CD1c-positive myeloid dendritic cell (primary cell): ENCODE data around the gene PTPRD.

ENCODE experiments used
- DNase-seq: peaks from one replicate; pipeline ENCODE4 v3.0.0-alpha.2; 2016; ENCODE audit errors: extremely low spot score

PTPRD gene

DNA sequence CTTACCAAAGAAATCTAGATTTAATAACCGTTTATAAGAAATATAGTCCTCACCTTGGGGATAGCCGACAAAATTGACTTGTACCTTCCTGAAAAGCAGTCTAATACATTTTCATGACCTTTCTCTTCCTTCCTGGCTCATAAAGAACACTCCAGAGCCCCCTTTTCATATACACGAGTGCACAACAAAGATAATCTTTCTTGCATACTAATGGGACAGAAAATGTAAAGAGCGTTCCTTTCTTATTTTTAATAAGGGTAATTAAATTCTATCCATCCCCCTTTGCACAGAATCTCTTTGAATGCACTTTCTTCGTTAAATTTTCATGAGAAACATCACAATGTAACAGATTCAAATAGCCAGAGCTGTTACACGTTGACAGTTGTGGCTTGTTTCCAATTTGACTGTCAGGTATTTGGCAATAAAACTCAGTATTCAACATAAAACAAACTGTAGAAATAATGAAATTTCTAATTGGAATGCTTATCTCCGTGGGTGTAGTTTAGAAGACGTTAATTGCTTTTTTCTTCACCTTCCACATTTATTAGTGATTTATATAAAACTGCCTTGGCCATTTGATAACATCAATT lies 2080.9 kb downstream of the PTPRD start:
- DNase-seq, result no peak

GRCh38 chr9:8521112-8521511 lies 2091.7 kb downstream of the PTPRD start:
- DNase-seq, result no peak

- DNase-seq, result no peak
Measured at GRCh38 chr9:8515748-8516147, 2097.1 kb downstream of the PTPRD start.

DNA sequence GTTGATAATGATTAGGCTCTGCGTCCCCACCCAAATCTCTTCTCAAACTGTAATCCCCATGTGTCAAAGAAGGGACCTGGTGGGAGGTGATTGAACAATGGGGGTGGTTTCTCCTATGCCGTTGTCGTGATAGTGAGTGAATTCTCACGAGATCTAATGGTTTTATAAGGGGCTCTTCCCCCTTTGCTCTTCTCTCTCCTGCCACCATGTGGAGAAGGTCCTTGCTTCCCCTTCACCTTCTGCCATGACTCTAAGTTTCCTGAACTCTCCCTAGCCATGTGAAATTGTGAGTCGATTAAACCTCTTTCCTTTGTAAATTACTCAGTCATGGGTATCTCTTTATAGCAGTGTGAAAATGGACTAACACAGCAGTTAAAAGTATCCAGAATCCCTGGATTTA lies 2098.0 kb downstream of the PTPRD start:
- no peak for DNase-seq

DNA sequence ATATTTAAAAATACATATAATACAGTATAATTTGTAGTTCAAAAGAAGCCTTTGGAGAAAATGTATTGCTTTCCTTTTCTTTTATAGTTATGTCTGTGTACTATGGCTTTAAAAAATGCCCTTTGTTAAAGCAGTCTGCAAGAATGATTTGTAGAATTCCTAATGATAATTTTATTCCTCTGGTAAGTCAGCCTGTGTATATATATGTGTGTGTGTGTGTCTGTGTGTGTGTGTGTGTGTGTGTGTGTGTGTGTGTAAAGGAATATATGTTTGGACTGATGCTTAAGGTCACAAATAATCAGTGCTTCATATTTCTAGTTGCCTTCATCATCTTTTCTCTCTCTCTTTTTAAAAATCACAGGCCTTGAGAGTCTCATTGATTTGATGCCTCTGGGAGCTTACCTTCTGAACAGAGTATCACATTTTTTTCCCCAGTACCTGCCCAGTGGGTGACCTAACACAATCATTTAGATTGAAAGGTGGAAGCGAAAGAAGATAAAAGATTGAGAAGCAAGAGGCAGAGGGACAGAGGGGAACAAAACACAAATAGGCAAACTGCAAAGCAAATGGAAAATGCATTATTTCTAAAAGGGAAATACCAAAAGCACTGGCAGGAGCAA lies 2104.0 kb downstream of the PTPRD start:
- DNase-seq, result no peak

DNA sequence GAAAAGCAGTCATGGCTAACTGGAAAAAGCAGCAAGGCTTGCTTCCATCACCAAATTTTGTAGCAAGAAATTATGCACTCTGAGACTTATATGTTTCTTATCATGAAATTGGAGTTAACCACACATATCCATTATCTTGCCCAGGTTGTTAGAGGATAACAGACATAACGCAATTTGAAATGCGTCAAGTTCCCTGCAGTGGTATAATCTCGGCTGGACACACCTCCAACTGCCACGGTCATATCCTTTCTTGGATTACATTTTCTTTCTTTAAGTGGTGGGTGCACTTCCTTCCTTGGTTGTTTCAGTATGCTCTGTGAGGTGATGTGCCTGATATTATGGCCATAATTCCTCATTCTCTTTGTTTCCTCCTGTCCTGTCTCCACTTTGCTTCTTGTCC lies 2118.2 kb downstream of the PTPRD start:
- no peak for DNase-seq

GRCh38 chr9:8492679-8493078 lies 2120.1 kb downstream of the PTPRD start:
- no peak for DNase-seq

- no peak for DNase-seq
Measured at GRCh38 chr9:8492024-8492423, 2120.8 kb downstream of the PTPRD start.

DNA sequence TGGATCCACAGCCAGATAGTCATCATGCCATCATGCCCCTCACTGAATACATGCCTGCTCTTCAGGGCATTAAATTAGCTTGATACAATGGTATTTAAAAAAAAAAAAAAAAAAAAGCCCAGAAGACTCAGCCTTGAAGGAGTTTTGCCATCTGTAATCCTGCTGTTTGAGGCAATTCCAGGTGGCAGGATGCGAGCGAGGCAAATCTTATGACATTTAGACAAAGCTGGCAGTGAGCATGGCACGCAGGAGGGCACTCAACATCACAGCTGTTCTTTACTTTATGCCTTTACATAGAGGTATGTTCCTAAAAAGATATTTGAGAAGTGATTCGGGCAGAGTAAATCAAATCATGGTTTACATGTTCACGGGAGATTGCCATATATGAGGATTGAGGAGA lies 2121.2 kb downstream of the PTPRD start:
- DNase-seq, result no peak

GRCh38 chr9:8489835-8490234 lies 2123.0 kb downstream of the PTPRD start:
- no peak for DNase-seq

DNA sequence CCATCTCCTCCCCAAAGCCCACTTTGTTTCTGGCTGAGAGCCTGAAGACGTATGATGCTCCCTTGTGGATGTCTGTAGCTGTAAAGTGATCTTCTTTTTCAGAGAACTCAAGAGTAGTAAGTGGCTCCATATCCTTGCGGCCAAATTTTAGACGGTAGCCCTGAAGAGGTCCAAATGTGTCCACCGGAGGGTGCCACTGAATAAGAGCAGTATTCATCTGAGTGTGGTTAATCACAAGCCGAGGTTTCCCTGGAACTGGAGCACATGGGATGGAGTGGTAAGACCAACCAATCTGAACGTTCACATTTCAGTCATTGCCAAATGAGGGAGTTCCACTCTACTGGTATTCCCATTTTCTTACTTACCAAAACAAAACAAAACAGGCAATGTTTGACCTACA lies 2126.7 kb downstream of the PTPRD start:
- no peak for DNase-seq

DNA sequence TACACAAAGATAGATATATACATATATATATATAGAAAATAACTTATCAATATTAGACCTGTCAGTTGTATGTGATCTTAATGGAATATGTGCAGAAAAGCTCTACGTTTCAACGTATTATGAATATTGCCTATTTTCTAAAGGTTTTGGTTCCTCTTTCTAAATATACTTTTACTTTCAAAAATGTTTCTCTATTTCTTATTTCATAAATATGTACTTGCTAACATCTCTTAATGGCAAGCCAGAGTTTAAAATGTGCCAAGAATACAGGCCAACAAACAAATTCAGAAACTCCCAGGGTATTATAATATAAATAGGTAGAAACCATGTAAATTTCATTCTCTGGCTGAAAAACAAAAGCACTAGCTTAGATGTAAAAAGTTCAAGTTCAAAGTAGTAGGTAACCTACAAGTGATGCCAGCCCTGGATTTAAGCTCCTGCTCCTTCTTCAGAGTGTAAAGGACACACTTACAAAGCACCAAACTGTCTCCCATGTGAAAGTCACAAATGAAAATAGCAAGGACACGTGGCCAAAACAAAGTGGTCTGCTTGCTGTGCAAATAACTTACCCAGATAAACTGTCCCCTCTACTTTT lies 2128.1 kb downstream of the PTPRD start:
- DNase-seq, result no peak

GRCh38 chr9:8477450-8477849 lies 2135.4 kb downstream of the PTPRD start:
- DNase-seq, result no peak

- DNase-seq, result no peak
Measured at GRCh38 chr9:8474937-8475336, 2137.9 kb downstream of the PTPRD start.

DNA sequence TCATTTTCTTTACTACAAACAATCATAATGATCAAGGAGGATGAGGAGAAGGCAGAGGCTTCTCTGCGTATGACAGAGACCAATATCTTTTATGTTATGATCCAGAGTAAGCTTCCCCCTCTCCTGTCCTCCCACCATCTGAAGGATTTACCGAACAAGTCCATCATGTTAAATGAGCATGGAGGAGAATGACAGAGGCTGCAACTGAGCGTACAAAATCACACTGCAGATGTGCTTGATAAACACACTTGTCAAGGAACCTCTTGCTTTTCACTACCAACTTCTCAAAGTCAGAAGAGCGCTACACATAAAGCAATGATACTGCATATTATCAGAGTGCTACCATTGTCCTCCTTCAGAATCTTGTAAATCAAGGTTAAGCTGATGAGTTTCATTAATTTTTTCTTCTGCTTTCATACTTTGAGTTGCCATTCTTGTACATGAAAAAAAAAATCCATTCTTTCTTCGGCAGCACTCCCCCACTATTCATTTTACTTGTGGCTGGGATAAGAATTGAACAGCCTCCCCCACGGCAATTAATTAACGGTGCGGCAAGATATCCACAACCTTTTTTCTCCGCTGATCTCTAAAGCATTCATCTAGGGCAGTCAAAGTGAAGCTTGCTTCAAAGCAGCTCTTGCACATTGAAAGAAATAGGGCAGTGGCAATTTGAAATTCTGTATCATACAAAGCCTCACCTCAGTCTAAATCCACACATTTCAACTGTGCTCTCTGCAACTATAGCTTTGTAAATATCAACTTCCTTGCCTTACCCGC lies 2139.4 kb downstream of the PTPRD start:
- DNase-seq, result no peak

- no peak for DNase-seq
Measured at GRCh38 chr9:8468045-8468637, 2144.7 kb downstream of the PTPRD start.

DNA sequence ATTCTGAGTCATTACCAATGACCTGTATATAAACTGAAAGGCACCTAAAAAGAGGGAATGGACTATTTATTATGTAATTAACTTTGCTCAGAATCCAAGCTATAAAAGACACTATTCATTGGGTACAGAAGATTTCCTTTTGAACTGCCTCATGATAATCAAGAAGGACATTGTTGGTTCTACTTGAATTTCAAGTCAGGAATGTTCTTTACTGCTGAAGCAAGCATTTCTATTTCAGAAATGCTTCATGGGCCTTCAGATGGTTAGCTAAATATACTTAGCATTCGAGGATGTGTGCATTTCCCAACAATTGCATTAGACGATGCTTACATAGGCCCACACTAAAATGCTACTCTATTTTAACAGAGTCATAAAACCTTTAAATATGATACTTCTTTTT lies 2155.0 kb downstream of the PTPRD start:
- DNase-seq, result no peak

DNA sequence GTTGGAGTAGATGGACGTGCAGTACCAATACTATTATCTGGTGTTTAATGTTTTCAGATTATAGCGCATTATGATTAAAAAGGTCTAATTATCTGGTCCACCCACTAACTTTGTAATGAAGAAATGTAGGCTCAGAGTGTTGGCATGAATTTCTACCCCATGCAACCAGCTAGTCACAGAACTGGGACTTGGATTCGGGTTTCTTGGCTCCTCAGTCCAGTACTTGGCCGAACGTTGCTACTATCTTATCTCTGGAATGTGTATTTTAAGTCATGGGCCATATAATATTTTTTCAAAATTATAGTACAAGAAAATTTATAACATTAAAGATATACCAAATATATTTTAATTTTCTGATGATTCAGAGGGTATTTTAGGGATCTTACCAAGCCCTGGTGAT lies 2155.7 kb downstream of the PTPRD start:
- DNase-seq, result no peak

DNA sequence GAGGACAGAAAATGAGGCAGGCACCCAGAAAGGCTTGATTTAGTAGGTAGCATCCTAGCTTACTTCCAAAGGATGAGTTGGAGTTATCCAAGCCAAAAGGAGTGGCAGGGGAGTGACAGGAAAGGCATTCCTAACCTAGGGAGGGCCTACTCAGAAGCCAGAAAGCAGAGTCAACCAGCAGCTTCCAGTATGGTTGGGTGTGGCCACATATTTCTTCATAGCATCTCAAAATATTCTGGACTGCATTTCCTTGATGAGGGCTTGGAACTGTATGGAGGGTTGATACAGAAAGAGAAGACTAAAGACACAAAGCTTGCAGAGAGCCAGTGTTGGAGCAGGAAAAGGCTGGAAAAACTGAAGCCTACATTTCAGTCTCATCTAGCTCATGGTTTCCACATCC lies 2156.5 kb downstream of the PTPRD start:
- no peak for DNase-seq

DNA sequence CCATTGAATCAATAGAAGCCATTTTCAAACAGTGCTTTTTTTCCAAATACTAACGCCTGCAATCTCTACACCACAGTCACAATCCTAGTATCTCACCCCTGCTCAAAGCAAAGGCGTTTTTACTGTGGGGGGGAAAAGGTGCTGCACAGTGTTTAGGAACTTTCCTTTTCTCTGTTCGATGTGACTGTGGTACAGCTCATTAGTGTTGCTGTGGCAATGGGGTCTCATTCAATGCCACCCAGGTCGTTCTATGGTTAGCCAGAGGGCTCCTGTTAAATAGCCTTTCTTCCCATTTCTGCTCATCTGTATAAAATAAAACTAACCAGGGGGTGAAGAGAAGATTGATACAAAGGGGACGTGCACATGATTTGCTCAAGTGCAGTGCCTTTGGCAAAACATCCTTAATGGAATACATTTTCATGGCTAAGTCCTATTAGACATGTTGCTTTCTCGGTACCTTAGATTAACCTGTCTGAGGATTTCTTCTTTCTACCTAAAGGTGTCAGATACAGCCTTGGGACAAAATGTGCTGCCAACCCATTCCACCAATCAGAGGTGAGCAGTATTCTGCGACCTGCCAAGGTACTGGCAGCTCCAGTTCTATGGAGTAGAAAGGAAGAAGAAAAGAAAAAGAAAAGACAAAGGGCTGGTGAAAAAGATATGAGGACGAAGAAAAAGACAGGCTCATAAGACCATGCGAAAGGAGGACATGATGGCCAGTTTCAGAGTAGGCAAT lies 2161.8 kb downstream of the PTPRD start:
- no peak for DNase-seq

- no peak for DNase-seq
Measured at GRCh38 chr9:8448226-8448625, 2164.6 kb downstream of the PTPRD start.

DNA sequence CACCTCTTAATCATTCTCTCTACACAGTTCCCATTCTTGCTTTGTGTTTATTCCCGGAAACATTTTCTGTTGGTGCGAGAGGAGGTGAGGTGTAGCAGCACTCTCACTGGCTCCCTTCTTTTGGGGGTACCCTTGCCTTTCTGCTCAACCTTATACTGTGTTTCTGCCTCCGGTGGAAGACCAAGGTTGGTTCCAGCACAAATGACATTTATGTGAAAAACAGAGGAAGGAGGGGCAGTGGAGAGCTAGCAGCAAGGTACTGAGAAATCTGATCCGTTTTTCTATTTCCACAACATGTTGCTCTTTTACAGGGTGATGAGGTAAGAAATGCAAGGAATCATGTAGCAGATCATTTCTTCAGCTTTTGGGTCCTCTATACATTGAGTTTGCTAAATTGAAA lies 2165.2 kb downstream of the PTPRD start:
- DNase-seq, result no peak
